CMK (cell line): ENCODE measurements around the gene NXPH1.

ENCODE experiments used
- DNase-seq: peaks from one replicate; pipeline ENCODE4 v3.0.0-alpha.2; 2010; ENCODE audit warnings: low read depth

The NXPH1 gene

DNA sequence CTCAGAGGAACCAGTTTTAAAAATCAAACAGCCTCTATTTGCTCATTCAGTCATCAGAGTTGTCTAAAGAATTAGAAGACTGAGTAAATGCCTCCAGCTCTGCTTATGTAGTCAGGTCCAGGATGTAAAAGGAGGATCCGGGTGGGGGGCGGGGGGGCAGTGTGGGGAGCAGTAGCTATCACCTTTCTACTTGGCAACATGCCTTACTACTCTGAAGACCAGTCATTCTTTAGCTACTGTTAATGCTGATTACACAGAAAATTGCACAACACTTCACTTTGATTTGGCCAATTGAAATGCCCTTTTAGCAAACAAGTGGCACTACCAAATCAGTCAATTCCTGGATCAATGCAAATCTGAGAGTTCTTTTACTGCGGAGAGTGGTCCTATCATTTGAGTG lies 164.2 kb downstream of the NXPH1 start:
- DNase-seq, result no peak

DNA sequence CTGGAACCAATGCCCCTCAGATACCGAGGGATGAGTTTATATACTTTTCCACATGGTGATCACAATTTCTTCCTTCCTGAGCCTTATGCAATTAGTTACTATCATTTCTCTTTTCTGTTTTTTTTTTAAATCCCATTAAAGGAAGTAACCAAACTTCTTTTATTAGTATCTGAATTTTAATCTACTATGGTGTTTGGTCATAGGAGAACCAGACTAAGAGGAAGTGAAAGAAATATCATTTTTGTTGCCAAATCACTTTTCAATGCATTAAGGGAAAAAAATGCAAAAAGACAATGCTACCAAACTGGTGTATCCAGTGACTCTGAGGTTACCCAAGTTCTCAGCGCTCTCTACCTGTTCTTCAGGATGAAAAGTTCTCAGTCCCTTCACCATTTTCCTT lies 167.7 kb downstream of the NXPH1 start:
- no peak for DNase-seq

DNA sequence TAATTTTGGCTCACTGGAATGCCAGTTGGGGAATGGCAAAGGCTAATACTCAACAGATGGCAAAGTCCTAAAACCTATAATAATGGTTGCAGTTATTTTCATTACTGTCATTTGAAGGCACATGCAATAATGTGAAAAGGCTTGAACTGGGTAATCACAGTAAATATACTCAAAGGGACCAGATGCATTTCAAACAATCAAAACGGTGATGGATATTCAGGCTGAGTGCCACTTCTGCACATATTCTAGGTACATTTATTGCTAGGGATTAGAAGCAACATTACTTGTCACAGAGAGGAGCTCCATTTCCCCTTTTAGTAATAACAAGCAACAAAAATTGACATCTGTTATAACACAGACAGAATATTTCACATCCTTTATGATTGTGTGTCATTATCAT lies 171.8 kb downstream of the NXPH1 start:
- DNase-seq, result no peak

DNA sequence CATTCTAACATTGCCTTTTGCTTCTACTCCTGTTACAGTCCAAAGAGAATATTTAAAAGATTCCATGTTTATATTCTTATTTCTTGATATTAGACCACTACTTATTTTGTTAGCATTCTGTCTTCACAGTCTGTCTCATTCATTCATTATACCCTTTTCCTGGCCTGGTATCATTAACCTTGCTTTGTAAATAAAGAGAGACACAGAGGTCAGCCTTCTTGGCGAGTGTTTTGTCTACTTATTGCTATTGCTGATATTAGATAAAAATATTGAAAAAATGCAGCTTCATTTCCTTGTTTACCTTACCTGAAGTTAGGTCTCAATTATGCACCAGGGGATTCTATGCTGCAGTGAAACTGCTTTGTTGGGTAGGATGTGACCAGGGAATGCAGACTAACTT lies 179.2 kb downstream of the NXPH1 start:
- DNase-seq, result no peak

DNA sequence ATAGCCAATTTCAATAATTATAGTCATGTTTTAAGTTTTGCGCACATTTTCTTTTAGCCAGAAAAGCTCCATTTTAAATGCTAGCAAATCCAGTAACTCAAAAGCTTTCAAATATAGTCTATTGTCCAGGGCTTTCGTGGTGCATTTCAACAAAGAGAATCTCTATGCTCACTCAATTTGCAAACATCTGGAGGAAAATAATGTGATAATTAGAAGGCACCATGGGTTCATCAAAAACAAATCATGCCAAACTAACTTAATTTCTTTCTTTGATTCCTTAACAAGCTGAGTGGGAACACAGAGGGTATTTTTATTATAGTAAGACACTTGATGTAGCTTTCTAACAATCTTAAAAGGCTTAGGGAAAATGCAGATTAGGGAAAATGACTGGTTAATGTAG lies 179.8 kb downstream of the NXPH1 start:
- no peak for DNase-seq

DNA sequence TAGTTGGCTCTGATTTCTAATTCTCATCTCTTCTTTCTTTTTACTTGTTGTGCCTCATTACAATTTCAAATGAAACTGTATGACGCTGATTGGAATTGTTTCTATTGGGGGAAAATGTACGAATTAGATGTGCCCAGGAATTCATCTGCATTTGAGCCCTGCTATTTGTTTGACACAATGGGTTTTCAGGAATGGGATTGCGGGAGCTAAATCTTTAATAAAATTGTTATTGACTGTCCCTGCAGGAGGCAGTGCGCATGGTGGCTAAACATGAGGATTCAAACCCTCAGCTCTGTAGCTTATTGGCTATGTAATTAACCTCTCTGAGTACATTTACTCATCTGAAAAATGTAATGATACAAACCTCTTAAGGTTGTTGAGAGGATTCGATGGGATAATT lies 181.6 kb downstream of the NXPH1 start:
- DNase-seq, result no peak

DNA sequence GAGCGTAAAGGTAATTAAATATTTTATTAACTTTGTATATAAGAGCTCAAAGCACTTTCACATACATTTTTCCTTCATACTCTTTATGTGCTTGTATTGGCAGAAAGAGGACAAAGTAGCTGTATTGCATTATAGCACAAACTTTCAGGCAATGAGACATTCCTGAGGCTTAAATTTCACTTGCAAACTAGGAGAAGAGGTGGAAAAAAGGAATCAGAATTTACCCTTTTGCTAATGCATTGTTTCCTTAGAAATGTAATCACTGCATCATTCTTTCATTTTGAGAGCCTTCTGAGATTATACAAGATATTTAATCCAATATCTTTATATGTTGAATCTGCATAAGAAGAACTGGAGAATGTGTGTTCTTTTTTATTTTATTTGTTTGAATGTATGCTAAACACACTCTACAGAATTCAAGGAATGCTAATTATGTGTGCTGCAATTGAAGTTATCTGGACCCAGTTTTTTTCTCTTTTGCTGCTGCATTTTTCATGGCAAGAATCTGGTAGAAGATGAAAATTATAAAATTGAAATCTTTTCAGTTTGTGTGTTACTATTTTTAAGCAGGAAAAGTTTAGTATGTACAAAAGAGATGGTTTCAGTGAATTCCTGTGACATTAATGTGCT lies 185.1 kb downstream of the NXPH1 start:
- no peak for DNase-seq

DNA sequence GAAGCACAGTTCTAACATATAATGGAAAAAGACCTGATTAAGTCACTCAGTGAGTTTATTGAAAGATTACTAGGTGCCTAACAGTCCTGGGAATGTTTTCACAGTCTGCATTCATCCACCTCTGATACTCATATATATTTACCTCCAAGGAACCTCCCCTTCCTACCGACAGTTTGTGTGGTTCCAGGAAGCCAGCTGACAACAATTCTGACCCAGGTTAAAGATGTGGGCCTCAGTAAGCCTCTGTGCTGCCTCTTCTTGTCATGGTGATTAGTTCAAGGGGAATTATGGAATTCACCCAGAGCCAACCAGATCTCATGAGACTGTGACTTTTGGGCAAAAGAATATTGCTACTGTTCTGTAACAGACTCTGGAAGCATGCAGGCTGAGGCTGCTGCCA lies 186.8 kb downstream of the NXPH1 start:
- no peak for DNase-seq

DNA sequence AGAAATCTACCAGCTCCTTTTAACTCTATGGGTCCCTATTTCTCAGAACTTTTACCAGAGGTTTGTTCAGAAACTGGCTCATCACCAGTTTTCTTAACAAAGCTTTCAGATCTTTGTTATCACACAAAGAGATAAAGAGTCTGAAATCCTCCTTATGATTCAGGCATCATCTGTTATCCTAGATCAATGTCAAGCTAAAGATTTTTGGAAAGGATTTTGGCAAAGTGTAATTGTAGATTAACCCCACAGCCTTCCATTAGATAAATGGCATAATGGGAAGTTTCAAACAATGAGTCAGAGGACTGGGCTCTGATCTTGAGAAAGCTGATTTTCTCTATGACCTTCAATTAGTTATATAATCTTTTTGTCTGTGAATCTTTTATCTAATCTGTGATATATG lies 192.2 kb downstream of the NXPH1 start:
- no peak for DNase-seq

DNA sequence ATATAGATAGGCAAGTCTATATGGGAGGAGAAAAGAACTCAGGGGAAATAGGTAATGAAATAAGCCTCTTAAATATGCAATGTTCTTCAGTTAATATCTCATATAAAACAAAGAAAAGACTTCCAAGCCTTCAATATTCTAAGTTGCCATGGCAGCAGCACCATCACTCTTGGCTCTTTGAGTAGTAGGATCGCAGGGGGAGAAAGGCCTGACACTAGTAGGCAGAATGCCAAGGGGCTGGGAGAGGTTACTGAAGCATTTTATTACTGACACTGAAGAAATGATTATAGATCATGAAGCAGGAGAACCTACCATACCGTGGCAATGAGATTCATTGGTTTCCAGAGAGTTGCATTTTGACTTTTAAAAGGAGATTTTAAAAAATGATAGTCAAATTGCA lies 193.9 kb downstream of the NXPH1 start:
- no peak for DNase-seq

DNA sequence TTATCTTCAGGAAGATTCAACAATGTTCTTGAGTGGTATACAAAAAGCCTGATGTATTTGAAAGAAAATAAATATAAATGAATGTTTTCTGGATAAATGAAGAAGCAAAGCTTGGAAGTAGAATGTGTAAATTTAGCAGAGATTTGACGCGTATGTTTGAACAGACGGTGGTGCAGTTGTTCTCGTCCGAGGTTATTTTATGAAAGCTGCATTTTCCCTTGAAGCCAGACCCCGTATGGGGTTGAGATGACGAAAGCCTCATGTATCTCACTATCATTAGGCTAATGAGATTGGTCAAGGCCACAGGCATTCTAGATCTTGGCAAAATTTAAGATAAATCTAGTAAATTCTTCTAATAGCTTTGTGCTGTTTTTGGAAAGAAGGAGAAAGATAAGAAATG lies 195.2 kb downstream of the NXPH1 start:
- DNase-seq, result no peak

DNA sequence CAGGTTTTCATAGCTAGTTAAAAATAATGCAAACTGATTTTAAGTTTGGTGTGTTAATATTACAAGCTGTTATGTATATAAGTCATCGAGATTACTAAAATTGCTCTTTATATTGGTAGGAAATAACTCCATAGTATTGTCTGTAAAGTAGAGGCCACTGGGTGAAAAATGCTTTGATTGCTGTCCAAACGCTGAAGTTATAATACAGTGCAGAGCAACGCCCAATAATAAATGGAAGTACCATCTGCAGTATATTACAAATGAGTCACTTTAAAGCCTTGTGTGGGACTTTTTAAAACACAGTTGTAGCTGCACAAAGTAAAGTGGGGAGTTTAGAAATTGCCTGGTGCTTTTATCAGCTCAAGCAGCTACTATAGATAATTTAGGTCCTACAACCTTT lies 196.1 kb downstream of the NXPH1 start:
- DNase-seq, result no peak

DNA sequence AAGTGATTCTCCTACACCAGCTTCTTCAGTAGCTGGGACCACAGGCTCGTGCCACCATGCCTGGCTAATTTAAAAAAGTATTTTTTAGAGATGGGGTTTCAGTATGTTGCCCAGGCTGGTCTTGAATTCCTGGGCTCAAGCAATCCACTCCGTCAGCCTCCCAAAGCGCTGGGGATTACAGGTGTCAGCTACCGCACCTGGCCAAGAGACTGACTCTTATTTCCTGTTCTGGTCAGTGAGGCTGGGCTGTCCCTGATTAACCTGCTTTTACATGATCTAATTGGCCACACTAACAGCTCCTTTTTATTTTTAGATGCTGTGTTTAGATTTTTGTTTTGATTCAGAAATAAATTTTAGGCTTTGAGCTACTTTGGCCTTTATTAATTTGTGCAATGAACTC lies 203.9 kb downstream of the NXPH1 start:
- no peak for DNase-seq

DNA sequence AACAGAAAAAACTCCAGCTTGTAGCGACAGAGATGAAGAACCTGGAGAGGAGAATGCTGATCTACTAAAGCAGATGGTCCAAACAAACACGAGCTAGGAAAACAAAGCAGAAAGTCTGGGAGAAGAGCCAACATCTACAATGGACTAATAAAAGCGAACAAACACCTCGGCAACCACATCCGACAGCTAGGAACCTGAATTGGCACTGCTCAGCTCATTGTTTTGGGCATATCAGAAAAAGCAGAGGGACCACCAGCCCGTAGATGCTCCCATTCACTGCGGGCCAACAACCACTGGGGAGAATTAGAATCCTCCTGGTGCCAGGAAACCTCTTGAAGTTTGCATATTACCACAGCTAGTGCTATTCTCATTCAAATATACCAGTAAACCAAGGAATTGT lies 204.7 kb downstream of the NXPH1 start:
- no peak for DNase-seq

DNA sequence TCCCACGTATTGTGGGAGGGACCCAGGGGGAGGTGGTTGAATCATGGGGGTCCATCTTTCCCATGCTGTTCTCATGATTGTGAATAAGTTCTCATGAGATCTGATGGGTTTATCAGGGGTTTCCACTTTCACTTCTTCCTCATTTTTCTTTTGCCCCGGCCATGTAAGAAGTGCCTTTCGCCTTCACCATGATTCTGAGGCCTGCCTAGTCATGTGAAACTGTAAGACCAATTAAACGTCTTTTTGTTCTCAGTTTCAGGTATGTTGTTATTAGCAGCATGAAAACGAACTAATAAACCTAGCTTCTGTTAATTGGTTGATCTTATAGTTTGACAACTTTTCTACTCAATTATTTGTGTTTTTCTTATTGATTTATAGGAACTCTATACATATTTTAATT lies 206.3 kb downstream of the NXPH1 start:
- DNase-seq, result no peak

DNA sequence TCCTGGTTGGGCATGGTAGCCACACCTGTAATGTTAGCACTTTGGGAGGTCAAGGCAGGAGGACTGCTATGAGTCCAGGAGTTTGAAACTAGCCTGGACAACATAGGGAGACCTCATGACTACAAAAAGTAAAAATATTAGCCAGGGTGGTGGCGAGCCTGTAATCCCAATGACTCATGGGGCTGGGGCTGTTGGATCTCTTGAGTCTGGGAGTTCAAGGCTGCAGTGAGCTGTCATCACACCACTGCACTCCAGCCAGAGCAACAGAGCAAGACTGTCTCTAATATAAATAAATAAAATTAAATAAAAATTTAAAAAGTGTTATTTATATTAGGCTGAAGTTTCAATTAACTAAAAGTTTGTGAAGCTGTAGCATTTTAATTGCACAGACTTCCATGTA lies 207.3 kb downstream of the NXPH1 start:
- no peak for DNase-seq

DNA sequence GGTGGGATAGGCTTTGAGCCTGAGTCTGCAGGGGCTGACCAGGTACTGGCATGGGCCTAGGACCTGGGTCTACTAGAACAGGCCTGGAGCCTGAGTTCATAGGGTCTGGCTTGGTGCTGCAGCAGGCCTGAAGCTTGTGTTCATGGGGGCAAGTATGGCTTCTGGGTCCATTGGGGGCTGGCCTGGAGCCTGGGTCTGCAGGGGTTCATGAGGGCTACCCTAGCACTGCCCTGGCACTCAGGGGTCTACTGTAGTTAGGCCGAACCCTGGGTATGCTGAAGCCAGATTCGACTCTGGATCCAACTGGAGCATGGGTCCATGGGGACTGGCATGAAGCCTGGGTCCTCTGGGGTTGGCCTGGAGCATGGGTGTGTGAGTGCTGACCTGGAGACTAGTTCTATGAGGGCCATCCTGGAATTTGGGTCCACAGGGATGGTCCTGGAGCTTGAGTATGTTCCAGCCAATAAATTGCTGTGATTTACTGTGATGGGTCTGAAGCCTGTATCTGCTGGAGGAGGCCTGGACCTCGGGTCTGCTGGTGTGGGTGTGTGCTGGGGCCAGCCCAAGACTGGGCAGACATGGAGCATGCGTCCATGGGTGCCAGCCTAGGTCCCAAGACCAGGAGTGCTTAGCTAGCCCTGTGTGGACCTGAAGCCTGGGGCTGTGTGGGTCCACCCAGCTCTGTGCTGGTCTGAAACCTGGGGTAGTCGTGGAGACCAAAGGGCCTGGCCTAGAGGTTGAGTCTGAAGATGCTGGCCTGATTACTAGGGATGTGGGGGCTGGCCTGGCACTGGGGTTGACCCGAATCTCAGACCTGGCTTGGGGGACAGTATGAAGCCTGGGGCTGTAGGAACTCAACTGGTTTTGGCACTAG lies 235.5 kb downstream of the NXPH1 start:
- DNase-seq, result no peak

DNA sequence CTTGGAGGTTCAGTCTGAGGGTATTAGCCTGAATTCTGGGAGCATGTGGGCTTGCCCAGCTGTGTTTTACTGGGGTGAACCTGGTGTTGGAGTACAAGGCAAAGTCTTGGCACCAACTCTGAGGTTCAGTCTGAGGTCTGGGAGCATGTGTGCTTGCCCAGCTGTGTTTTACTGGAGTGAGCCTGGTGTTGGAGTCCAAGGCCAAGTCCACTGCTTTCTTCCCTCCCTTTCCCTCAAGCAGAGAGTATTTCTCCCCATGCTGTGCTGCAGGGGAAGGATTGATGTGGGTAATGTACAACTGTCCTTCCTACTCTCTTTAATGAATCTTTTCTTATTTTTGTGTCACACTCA lies 236.1 kb downstream of the NXPH1 start:
- DNase-seq, result no peak

DNA sequence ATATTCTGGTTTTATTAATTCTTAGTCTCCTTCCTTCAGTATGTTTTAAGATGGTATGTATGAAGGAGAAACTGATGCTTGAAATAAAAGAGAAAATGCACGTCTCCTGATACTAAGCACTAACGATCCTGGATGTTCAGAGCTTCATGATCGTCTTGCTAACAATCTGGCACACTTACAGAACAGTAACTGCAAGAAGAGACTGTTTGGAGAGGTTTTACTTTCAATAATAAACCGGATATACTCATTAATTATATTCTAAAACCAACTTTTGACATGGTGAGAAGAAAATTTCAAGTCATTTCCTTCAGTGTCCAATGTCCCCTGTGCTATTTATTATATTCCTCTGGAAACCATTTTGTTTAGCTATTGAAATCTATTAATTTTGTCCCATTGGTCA lies 251.0 kb downstream of the NXPH1 start:
- no peak for DNase-seq

DNA sequence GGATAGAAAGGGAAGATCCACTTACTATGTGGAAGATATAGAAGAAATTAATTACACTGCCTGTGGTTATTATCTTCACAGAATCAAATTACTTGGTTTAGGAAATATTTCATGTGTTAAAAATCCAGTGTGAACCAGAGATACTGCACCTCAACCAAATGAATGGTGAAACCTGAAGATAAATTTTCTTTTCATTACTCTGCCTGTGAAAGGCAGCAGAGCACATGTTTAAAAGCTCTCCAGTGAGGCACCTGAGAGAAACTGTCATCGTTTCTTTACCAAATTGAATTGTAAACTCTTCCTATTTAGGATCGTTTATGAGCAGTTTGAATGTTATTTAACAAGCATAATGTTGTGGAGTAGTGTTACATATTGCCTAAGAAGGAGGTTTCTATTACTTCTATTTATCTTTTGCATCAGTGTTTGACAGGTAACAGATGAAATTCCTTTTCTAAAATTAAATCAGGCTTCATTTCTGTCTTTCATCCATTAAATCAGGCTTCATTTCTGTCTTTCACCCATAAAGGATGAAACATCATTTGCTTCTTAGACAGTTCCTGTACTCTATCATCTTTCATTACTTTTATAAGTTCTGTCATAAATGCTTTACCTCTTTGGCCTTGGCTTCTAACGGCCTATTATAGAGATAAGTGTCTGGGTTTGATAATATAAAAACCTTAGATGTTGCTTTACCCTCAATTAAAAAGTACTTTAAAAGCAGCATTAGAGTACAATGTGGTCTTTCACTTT lies 266.6 kb downstream of the NXPH1 start:
- no peak for DNase-seq

DNA sequence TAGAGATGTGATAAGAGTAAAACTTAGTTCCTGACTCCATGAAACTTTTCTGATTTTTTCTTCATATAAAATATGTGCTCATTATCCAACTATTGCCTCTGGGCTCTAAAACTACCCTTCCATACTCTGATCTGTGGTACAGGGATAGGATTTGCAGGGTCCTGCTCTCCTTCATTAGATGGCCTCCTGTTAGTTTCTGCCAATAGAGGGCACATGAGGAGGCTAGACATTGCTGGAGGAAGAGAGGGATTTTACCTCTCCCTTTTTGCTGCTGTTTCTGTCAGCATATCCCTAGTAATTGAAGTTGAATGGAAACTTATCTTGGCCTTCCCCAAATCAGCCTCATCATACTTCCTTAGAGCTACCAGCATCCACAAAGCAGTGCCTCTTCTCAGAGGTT lies 269.4 kb downstream of the NXPH1 start:
- no peak for DNase-seq

DNA sequence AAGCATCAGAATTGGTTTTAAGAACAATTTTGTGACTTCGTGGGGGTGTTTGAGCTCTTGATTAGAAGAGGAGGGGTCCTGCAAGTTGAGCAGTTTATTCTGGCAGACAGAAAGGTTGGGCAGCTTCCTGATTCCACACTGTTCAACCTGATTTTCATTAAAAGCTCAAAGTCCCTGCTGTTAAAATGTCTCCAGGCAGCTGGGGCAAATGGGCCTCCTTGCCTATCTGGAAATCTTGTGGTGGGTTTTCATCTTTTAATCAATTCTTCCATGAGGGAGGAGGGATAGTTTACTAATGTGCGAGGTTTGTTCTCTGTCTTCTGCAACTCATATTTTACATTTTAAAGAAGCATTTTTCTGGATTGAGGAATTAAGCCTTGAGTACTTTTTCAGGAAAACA lies 276.7 kb downstream of the NXPH1 start:
- DNase-seq, result no peak

DNA sequence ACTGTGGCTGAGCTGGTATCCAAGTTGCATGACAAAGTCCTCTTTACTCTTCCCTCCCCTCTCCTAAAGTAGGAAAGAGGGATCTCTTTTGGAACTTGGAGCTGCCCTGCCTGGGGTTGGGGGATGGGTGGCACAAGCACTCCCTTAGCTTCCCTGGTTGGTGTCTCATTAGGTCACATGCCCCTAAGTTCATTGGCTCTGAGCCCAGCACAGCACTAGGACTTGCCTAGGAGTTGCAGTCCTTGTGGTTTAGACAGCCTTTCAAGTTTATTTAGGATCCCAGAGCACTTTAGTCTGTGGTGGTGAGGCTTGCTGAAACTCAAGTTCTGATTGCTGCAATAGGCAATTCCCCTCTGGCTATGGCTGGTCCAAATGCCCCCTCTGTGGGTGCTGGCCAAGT lies 281.4 kb downstream of the NXPH1 start:
- DNase-seq, result no peak
